Endothelial cell of umbilical vein (primary cell): ENCODE measurements around the gene PRPH. TPM values are rescaled to one million over a fixed set of nuclear protein-coding genes. Genes with fewer than 3 reads are reported as not detected.

Experiments used
- BruUV-seq: library from RNA; stranded (reverse); fragments of 400-500 nt; replicated peaks from 2 replicates; lab custom pipeline; 2021; lab: Mats Ljungman, UMichigan
- CTCF ChIA-PET: fragments of 300-600, 350-600 bp; sonication (Branson Sonifier 250); formaldehyde crosslinking; loops from one replicate; lab custom pipeline; 2021; ENCODE audit warnings: antibody characterized with exemption, inconsistent platforms; lab: Charles Lee
- POLR2A ChIA-PET: fragments of 300-600, 350-600 bp; sonication (Branson Sonifier 250); formaldehyde crosslinking; loops from one replicate; lab custom pipeline; 2021; ENCODE audit warnings: antibody characterized with exemption, inconsistent platforms; lab: Charles Lee
- DNase-seq: peaks from one replicate; pipeline ENCODE4 v3.0.0-alpha.2; 2011; ENCODE audit warnings: low read depth, low spot score
- FAIRE-seq: peaks from 2 replicates; lab custom pipeline; 2011; peaks lifted over from hg19 to GRCh38; lab: Jason Lieb, UNC
- H2AFZ ChIP-seq: 2 replicates; pipeline ENCODE4 v1.6.0; 2012; ENCODE audit warnings: low read depth, low read length, control low read depth, inconsistent platforms
- H3K27ac ChIP-seq: 2 replicates; pipeline ENCODE4 v1.5.1; 2011; ENCODE audit warnings: low read depth, mild to moderate bottlenecking, control low read depth, low read length, moderate library complexity; ENCODE audit not compliant: insufficient read depth
- H3K27me3 ChIP-seq, 2 experiments: 2 replicates each; pipeline versions ENCODE4 v1.6.0 to v1.6.1; 2011; ENCODE audit warnings: low read length in 2 of 2, mixed read lengths in 1 of 2; ENCODE audit not compliant: control insufficient read depth in 2 of 2, insufficient read depth in 2 of 2
- H3K36me3 ChIP-seq, 2 experiments: 2 replicates in 1 of 2; 3 replicates in 1 of 2; pipeline ENCODE4 v1.5.1; 2011; ENCODE audit warnings: low read length in 2 of 2, mild to moderate bottlenecking in 1 of 2, moderate library complexity in 1 of 2; ENCODE audit not compliant: control insufficient read depth in 2 of 2, insufficient read depth in 2 of 2; ENCODE audit errors: extremely low read depth in 1 of 2
- H3K4me1 ChIP-seq: 3 replicates; pipeline ENCODE4 v1.5.1; 2011; ENCODE audit warnings: mild to moderate bottlenecking, low read length; ENCODE audit not compliant: control insufficient read depth, insufficient read depth; ENCODE audit errors: extremely low read depth
- H3K4me2 ChIP-seq: 2 replicates; pipeline ENCODE4 v1.6.1; 2011; ENCODE audit warnings: low read length, control low read depth, mixed read lengths; ENCODE audit not compliant: insufficient read depth
- H3K4me3 ChIP-seq, 3 experiments: fragments of 200-600 bp in 1 of 3; sonication (generic), shearing (Covaris generic) in 1 of 3; replicated peaks in 1 of 3; 2 replicates each; pipeline ENCODE4 v1.5.1; 2011 to 2016; ENCODE audit warnings: control low read depth in 3 of 3, low read length in 3 of 3, mild to moderate bottlenecking in 2 of 3, inconsistent platforms in 1 of 3, low read depth in 1 of 3, moderate library complexity in 1 of 3; ENCODE audit not compliant: insufficient read depth in 1 of 3
- H3K79me2 ChIP-seq: 2 replicates; pipeline ENCODE4 v1.6.0; 2012; ENCODE audit warnings: low read length, inconsistent platforms; ENCODE audit not compliant: control insufficient read depth, insufficient read depth
- H3K9ac ChIP-seq: replicated peaks from 2 replicates; pipeline ENCODE3; 2011; ENCODE audit warnings: low read length, control low read depth; ENCODE audit not compliant: insufficient read depth; ENCODE audit errors: extremely low read depth
- H3K9me1 ChIP-seq: replicated peaks from 3 replicates; pipeline ENCODE4 v1.6.0; 2011; ENCODE audit warnings: mild to moderate bottlenecking, low read length; ENCODE audit not compliant: control insufficient read depth, insufficient read depth; ENCODE audit errors: extremely low read depth
- H3K9me3 ChIP-seq: replicated peaks from 2 replicates; pipeline ENCODE4 v1.5.1; 2012; ENCODE audit warnings: low read length, inconsistent platforms; ENCODE audit not compliant: control insufficient read depth, insufficient read depth
- H4K20me1 ChIP-seq: replicated peaks from 2 replicates; pipeline ENCODE3; 2011; ENCODE audit warnings: mild to moderate bottlenecking, low read length; ENCODE audit not compliant: control insufficient read depth, insufficient read depth; ENCODE audit errors: extremely low read depth
- CTCF ChIP-seq, 2 donors: IDR thresholded peaks; 1 replicate in 1 of 2; 2 replicates in 1 of 2; pipeline ENCODE4 v1.5.1; 2011; ENCODE audit warnings: low read length in 2 of 2, mild to moderate bottlenecking in 2 of 2, moderate library complexity in 2 of 2, control low read depth in 1 of 2, inconsistent platforms in 1 of 2, low read depth in 1 of 2; ENCODE audit not compliant: insufficient read depth in 1 of 2; ENCODE audit errors: extremely low read depth in 1 of 2
- EZH2 ChIP-seq: IDR thresholded peaks from 2 replicates; pipeline ENCODE4 v1.6.1; 2012; ENCODE audit warnings: borderline replicate concordance, low read depth, mild to moderate bottlenecking, moderate library complexity, low read length, inconsistent platforms; ENCODE audit not compliant: severe bottlenecking
- FOS ChIP-seq: IDR thresholded peaks from 2 replicates; pipeline ENCODE4 v1.6.1; 2011; ENCODE audit warnings: mild to moderate bottlenecking, low read length, moderate library complexity, borderline replicate concordance; ENCODE audit not compliant: insufficient read depth
- GATA2 ChIP-seq: IDR thresholded peaks from 2 replicates; pipeline ENCODE4 v1.7.0; 2011; ENCODE audit warnings: low read depth, mild to moderate bottlenecking, moderate library complexity, mixed read lengths, low read length; ENCODE audit not compliant: insufficient read length, insufficient read depth
- JUN ChIP-seq: IDR thresholded peaks from 2 replicates; pipeline ENCODE4 v1.6.1; 2011; ENCODE audit warnings: borderline replicate concordance, low read depth; ENCODE audit not compliant: insufficient read length, insufficient read depth
- MAX ChIP-seq: IDR thresholded peaks from 2 replicates; pipeline ENCODE4 v1.6.1; 2011; ENCODE audit not compliant: insufficient read depth, insufficient read length
- MYC ChIP-seq: IDR thresholded peaks from one replicate; pipeline ENCODE4 v1.6.1; 2011; ENCODE audit warnings: mild to moderate bottlenecking, low read depth, low read length
- POLR2A ChIP-seq: IDR thresholded peaks from 2 replicates; pipeline ENCODE4 v1.6.1; 2012; ENCODE audit warnings: low read depth, mild to moderate bottlenecking, control low read depth, low read length
- POLR2AphosphoS5 ChIP-seq: IDR thresholded peaks from 2 replicates; pipeline ENCODE4 v1.6.1; 2012; ENCODE audit warnings: low read depth, mild to moderate bottlenecking, control low read depth, low read length, moderate library complexity; ENCODE audit not compliant: insufficient read depth
- dilution Hi-C: fragments of 300-500 bp; cut with MboI; formaldehyde crosslinking; loops from one replicate; pipeline ENCODE4 v1.15.0; 2019; ENCODE audit warnings: low sequenced_read_pairs; ENCODE audit not compliant: extremely low pct_ligation_motif_present
- intact Hi-C: fragments of 100-400 bp; cut with micrococcal nuclease; formaldehyde crosslinking; loops from one replicate; pipeline ENCODE4 v1.10.0; 2022
- polyA plus RNA-seq, 4 experiments: library from polyadenylated mRNA; depleted of rRNA in 3 of 4; stranded (reverse) in 3 of 4; unstranded in 1 of 4; fragments of >200 nt; gene quantifications; 2 replicates each; pipeline versions ENCODE4 v1.2.1 to v1.2.3, GENCODE V29; 2011 to 2012; ENCODE audit warnings: missing spikeins in 1 of 4
- total RNA-seq: library from RNA; stranded (reverse); gene quantifications from 2 replicates; pipeline ENCODE4 v1.2.3, GENCODE V29; 2021

Gene PRPH
- total and polyA plus RNA-seq, 2 donors (not counting 3 experiments of a cell fraction or from before 2014, with no cell fraction given) = not detected

GRCh38 chr12:49296836-49297694 lies 2.1 kb downstream of the PRPH start:
- Histone ChIP-seq H3K27ac (no peak overlapping the region), H2AFZ (no peak overlapping the region), H3K9ac (no peak overlapping the region), H4K20me1 (no peaks in the 10 kb centered on the region), H3K4me1 (peaks cover 3% of the 10 kb centered on the region), H3K9me1 (no peaks in the 10 kb centered on the region), H3K27me3 (peaks cover 32 to 42% of the 10 kb centered on the region in 2 experiments), H3K9me3 (no peaks in the 10 kb centered on the region), H3K79me2 (no peaks in the 10 kb centered on the region), H3K4me3 (no peak overlapping the region), H3K4me2 (no peak overlapping the region), H3K36me3 (no peaks in the 10 kb centered on the region)
- TF ChIP-seq FOS (no peak), EZH2 (peak; percentile 93), GATA2 (no peak)
- CTCF ChIA-PET = interaction anchor here (0.6 to 12.9 kb wide), 12 partner anchors 8 to 61 kb away, joined by 3 to 173 read pairs (median 4); partner anchors contain the start of genes DNAJC22 and TROAP
- POLR2A ChIA-PET = interaction anchor here (0.6 kb wide), 1 partner anchor 24 kb away, joined by 5 read pairs; no protein-coding TSS in a partner anchor
- FAIRE-seq (no peak), DNase-seq (no peak)
- dilution Hi-C loops = no loop called here
- intact Hi-C loops = no loop called here
- BruUV-seq = no TSS peak

DNA sequence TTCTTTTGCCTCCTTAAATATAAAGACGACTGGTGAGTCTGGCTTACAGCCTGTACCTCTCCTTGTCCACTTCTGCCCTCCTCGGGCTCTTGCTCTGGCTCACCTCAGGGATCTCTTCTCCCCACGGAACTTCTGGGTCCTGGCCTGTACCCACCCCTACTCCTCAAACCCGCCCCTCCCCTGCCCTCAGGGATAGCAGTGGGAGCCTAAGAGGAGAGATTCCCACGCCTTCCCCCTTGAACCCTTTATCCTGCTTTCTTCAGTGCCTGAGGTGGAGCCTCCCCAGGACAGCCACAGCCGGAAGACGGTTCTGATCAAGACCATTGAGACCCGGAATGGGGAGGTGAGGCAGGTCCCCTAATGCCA lies 2.7 kb downstream of the PRPH start:
- H3K4me2 ChIP-seq = no peak overlapping the region
- no peak overlapping the region for H2AFZ ChIP-seq
- no peaks in the 10 kb centered on the region for H4K20me1 ChIP-seq
- no TSS peak for BruUV-seq
- intact Hi-C loops (no loop called here), dilution Hi-C loops (no loop called here)
- no peaks in the 10 kb centered on the region for H3K79me2 ChIP-seq
- peaks cover 3% of the 10 kb centered on the region for H3K4me1 ChIP-seq
- no peak for TF ChIP-seq EZH2
- TF ChIP-seq FOS = no peak
- TF ChIP-seq GATA2 = no peak
- no peak for TF ChIP-seq MYC
- TF ChIP-seq MAX = no peak
- TF ChIP-seq POLR2A = no peak
- no peak for TF ChIP-seq POLR2AphosphoS5
- no peak for TF ChIP-seq CTCF (IDR thresholded peaks at IDR 0.05; ENCODE audit: extremely low read depth in 1 of 2, insufficient read depth in 1 of 2, low read depth in 1 of 2, low read length in 2 of 2)
- no peak for TF ChIP-seq JUN
- no peak overlapping the region for H3K9ac ChIP-seq
- POLR2A ChIA-PET = interaction anchor here (0.6 kb wide), 1 partner anchor 24 kb away, joined by 5 read pairs; no protein-coding TSS in a partner anchor
- no peak overlapping the region for H3K27ac ChIP-seq
- CTCF ChIA-PET = interaction anchor here (0.7 to 12.9 kb wide), 10 partner anchors 9 to 61 kb away, joined by 4 to 173 read pairs (median 4); partner anchors contain the start of genes DNAJC22 and TROAP
- H3K27me3 ChIP-seq = peaks cover 32 to 42% of the 10 kb centered on the region in 2 experiments
- DNase-seq (no peak), FAIRE-seq (no peak)
- H3K4me3 ChIP-seq = no peak overlapping the region
- no peaks in the 10 kb centered on the region for H3K9me3 ChIP-seq
- H3K9me1 ChIP-seq = no peaks in the 10 kb centered on the region
- H3K36me3 ChIP-seq = no peaks in the 10 kb centered on the region
